HepG2 (cell line): Measurements from ENCODE around the gene ZNF581.

Experiments used
- CTCF ChIP-seq: sonication (generic); formaldehyde crosslinking; IDR thresholded peaks from 2 replicates; pipeline ENCODE4 v1.5.0; 2020; ENCODE audit warnings: mild to moderate bottlenecking, missing genetic modification reagents, moderate library complexity
- MAFF ChIP-seq: IDR thresholded peaks from 2 replicates; pipeline ENCODE4 v1.6.1; 2011; ENCODE audit warnings: low read depth, low read length, improper control_type of control experiment
- SMC3 ChIP-seq: IDR thresholded peaks from 2 replicates; pipeline ENCODE4 v1.6.1; 2011; ENCODE audit warnings: low read length, improper control_type of control experiment
- STAG1 ChIP-seq: sonication (generic); formaldehyde crosslinking; IDR thresholded peaks from 2 replicates; pipeline ENCODE4 v1.4.0; 2020; ENCODE audit warnings: missing genetic modification reagents
- ZNF138 ChIP-seq: sonication (generic); formaldehyde crosslinking; IDR thresholded peaks from 2 replicates; pipeline ENCODE4 v1.5.0; 2020; ENCODE audit warnings: mild to moderate bottlenecking, low read depth, missing genetic modification reagents
- TF ChIP-seq, protein P1 (sequence below): sonication (generic); formaldehyde crosslinking; IDR thresholded peaks from 2 replicates; pipeline ENCODE4 v1.8.0; 2022; ENCODE audit warnings: missing genetic modification reagents, mild to moderate bottlenecking, moderate library complexity, borderline replicate concordance
- TF ChIP-seq, protein P2 (sequence below): sonication (generic); formaldehyde crosslinking; IDR thresholded peaks from 2 replicates; pipeline ENCODE4 v1.4.0; 2020; ENCODE audit warnings: missing genetic modification reagents

GRCh38 chr19:55649268-55650125 lies 6.0 kb downstream of the ZNF581 start:
- no peak for TF ChIP-seq CTCF (CRISPR knock-in tag)
- TF ChIP-seq SMC3: no peak
- no peak for TF ChIP-seq MAFF
- TF ChIP-seq, protein P1, sequence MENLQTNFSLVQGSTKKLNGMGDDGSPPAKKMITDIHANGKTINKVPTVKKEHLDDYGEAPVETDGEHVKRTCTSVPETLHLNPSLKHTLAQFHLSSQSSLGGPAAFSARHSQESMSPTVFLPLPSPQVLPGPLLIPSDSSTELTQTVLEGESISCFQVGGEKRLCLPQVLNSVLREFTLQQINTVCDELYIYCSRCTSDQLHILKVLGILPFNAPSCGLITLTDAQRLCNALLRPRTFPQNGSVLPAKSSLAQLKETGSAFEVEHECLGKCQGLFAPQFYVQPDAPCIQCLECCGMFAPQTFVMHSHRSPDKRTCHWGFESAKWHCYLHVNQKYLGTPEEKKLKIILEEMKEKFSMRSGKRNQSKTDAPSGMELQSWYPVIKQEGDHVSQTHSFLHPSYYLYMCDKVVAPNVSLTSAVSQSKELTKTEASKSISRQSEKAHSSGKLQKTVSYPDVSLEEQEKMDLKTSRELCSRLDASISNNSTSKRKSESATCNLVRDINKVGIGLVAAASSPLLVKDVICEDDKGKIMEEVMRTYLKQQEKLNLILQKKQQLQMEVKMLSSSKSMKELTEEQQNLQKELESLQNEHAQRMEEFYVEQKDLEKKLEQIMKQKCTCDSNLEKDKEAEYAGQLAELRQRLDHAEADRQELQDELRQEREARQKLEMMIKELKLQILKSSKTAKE (CRISPR knock-in tag): no peak
- TF ChIP-seq ZNF138 (CRISPR knock-in tag): no peak
- no peak for TF ChIP-seq STAG1 (CRISPR knock-in tag)
- TF ChIP-seq, protein P2, sequence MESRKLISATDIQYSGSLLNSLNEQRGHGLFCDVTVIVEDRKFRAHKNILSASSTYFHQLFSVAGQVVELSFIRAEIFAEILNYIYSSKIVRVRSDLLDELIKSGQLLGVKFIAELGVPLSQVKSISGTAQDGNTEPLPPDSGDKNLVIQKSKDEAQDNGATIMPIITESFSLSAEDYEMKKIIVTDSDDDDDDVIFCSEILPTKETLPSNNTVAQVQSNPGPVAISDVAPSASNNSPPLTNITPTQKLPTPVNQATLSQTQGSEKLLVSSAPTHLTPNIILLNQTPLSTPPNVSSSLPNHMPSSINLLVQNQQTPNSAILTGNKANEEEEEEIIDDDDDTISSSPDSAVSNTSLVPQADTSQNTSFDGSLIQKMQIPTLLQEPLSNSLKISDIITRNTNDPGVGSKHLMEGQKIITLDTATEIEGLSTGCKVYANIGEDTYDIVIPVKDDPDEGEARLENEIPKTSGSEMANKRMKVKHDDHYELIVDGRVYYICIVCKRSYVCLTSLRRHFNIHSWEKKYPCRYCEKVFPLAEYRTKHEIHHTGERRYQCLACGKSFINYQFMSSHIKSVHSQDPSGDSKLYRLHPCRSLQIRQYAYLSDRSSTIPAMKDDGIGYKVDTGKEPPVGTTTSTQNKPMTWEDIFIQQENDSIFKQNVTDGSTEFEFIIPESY (CRISPR knock-in tag): no peak
